ENCODE results near the gene PITRM1. TPM values are rescaled to one million over a fixed set of nuclear protein-coding genes. Genes with fewer than 3 reads are reported as not detected.

The PITRM1 gene
- total RNA-seq, 4 donors from 2014 or later, result 45.5 to 62.8 (median 52.2) TPM

DNA sequence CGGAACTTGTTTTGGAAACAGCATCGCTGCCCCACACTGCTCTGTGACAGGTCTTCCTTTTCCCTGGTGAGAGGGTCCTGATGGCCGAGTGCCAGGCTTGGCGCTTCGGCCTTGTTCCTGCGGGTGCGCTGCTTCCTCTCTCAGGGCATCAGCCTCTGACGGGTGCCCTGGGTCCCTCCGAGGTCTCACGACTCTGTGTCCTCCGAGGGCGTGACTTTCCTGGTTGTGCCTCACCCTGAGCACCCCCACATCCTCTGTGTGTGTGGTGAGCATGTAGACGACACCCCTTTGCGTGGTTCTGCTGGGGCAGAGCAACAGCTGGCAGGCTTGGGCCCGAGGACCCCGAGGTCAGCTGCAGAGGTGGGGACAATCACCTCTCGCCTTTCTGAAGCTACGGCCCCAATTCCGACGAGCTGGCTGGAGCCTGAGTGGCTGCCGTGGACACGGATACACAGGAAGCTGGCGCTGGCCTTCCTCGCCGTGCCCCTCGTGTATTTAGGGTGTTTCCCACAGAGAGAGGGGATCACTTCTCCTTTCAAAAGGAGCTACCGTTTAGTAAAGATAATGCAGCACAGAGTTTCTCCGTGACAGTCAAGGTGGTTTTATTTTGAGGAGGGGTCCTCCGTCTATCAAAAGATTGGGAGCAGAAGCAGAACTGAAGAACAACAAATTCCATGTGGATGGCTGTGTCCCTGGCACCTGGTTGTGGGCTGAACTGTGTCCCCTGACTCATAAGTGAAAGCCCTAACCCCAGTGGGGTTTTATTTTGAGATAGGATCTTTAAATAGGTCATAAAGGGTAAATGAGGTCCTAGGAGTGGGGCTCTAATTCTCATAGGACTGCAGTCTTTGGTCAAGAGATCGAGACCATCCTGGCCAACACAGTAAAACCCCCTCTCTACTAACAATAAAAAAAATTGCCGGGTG, 36.2 kb upstream of the PITRM1 start:
- 84 to 93% methylated on average over 26 to 31 of the region's 31 CpGs for WGBS, 2 donors
- DNase-seq (ENCODE audit: low spot score in 2 of 2), result no peak
- no peak for TF ChIP-seq POLR2A (IDR thresholded peaks at IDR 0.05)
- TF ChIP-seq, protein P1, sequence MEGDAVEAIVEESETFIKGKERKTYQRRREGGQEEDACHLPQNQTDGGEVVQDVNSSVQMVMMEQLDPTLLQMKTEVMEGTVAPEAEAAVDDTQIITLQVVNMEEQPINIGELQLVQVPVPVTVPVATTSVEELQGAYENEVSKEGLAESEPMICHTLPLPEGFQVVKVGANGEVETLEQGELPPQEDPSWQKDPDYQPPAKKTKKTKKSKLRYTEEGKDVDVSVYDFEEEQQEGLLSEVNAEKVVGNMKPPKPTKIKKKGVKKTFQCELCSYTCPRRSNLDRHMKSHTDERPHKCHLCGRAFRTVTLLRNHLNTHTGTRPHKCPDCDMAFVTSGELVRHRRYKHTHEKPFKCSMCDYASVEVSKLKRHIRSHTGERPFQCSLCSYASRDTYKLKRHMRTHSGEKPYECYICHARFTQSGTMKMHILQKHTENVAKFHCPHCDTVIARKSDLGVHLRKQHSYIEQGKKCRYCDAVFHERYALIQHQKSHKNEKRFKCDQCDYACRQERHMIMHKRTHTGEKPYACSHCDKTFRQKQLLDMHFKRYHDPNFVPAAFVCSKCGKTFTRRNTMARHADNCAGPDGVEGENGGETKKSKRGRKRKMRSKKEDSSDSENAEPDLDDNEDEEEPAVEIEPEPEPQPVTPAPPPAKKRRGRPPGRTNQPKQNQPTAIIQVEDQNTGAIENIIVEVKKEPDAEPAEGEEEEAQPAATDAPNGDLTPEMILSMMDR (IDR thresholded peaks at IDR 0.05), result no peak
- intact Hi-C loops (cut with DNase I; ENCODE audit: low total_unique reads), result no loop called here
- H3K4me3 ChIP-seq (ENCODE audit: low read depth, poor library complexity, severe bottlenecking), result no peak overlapping the region

DNA sequence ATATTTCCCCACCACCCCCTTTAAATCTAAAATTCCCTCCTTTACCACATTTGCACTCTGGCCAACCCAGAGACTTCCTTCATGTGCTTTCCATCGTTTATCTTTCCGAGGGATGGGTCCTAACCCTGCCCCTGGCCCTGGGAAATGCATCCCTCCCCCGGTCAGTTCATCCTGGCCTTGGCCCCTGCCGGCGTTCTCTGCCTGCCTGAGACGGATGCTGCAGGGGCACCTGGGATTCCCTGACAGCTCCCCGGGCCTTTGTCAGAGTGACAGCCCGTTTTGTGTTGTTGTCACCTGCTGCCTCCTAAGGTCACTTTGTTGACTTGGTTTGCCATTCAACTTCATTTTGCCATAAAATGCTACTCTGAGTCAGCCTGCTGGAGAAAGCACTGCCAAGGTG, 34.8 kb upstream of the PITRM1 start:
- no peak overlapping the region for H3K4me3 ChIP-seq (ENCODE audit: low read depth, poor library complexity, severe bottlenecking)
- no peak for DNase-seq (ENCODE audit: low spot score in 2 of 2)
- intact Hi-C loops (cut with DNase I; ENCODE audit: low total_unique reads), result no loop called here
- TF ChIP-seq, protein P1 (IDR thresholded peaks at IDR 0.05), result no peak
- TF ChIP-seq POLR2A (IDR thresholded peaks at IDR 0.05), result no peak
- WGBS, 2 donors, result 80 to 95% methylated on average over 8 of the region's 8 CpGs

DNA sequence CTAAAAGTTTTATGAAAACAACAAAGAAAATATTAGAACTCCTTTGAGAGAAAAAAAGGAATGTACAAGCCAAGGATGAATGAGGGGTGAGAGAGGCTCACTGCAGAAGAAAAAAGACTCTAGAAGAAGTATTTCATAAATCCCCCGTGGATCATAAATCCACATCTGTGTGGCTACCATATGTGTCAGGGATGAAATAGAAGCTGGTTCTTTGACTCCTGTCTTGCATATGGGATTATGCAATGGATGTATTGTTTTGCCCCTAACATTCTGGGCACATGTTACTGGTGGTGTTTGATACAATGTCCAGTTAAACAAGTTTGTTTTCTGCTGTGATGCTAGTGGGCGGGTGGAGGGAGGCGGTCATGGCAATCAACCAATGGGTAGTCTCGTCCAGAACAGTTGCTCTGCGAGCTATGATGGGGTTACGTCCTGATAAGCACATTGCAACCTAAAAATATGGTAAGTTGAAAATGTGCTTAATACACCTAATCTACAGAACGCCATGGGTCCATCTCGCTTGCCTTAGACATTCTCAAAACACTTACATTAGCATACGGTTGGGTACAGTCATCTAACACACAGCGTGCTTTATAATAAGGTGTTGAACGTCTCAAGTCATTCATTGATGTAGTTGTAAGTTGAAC, 34.1 kb upstream of the PITRM1 start:
- intact Hi-C loops (cut with DNase I; ENCODE audit: low total_unique reads), result no loop called here
- TF ChIP-seq, protein P1 (IDR thresholded peaks at IDR 0.05), result no peak
- TF ChIP-seq POLR2A (IDR thresholded peaks at IDR 0.05), result no peak
- H3K4me3 ChIP-seq (ENCODE audit: low read depth, poor library complexity, severe bottlenecking), result no peak overlapping the region
- DNase-seq (ENCODE audit: low spot score in 2 of 2), result no peak
- 80 to 88% methylated on average over 11 of the region's 11 CpGs for WGBS, 2 donors

DNA sequence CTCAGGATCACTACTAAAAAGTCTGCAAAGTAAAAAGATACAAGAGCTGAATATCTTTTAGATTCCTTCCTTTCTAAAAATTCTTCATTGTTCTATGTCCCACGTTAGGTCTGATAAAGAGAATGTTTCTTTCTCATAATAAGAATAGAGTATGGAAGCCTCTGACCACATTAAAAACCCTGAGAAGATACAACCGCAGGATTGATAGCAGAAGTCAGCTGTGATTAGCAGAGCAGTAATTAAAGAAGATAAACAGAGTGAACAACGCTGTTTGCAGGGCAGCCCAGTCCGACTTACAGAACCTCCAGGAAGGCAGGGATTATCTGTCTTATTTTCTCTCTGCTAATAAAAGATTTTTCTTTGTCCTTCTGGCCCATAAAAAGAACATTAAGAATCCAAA, 31.4 kb upstream of the PITRM1 start:
- DNase-seq (ENCODE audit: low spot score in 2 of 2), result no peak
- H3K4me3 ChIP-seq (ENCODE audit: low read depth, poor library complexity, severe bottlenecking), result no peak overlapping the region
- intact Hi-C loops (cut with DNase I; ENCODE audit: low total_unique reads), result no loop called here
- WGBS, 2 donors, result 63 to 76% methylated on average over 4 of the region's 4 CpGs
- TF ChIP-seq POLR2A (IDR thresholded peaks at IDR 0.05), result no peak
- TF ChIP-seq, protein P1 (IDR thresholded peaks at IDR 0.05), result no peak

DNA sequence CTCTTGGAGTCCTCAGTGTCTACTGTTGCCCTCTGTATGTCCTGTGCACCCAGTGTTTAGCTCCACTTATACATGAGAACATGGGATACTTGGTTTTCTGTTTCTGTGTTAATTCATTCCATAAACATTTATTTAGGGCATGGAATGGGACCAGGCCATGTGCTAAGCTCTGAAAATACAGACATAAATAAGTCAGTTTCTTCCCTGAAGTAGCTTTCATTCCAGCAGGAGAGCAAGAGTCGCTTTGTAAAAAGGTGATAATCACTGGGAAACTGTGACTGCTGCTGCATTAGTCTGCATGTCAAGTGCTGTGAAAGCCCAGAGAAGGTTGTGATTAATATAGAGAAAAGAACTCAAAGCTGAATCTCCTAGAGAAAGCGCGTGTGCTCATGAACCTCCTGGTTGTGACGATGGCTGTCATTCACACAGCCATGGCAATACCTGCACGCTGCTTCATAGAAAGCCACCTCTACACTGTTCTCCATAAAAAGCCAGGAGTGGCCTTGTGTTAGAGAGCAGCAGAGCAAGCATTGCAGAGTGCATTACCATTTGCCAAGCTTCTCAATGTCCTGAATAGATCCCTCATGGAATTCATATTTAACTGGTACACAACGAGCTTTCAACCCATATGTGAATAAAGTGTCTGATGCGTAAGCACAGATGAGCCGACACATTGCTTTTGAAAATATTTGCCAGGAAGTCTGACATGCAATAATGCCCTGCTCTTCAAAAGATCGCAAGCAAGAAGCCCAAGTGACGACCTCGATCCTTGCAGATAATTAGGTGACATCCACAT, 30.6 kb upstream of the PITRM1 start:
- intact Hi-C loops (cut with DNase I; ENCODE audit: low total_unique reads), result no loop called here
- DNase-seq (ENCODE audit: low spot score in 2 of 2), result no peak
- TF ChIP-seq, protein P1 (IDR thresholded peaks at IDR 0.05), result no peak
- TF ChIP-seq POLR2A (IDR thresholded peaks at IDR 0.05), result no peak
- 83 to 84% methylated on average over 11 of the region's 11 CpGs for WGBS, 2 donors
- no peak overlapping the region for H3K4me3 ChIP-seq (ENCODE audit: low read depth, poor library complexity, severe bottlenecking)

All from lower leg skin (tissue), 4 donors.